ENCODE data around the gene NRDC. TPM values are rescaled to one million over a fixed set of nuclear protein-coding genes. Genes with fewer than 3 reads are reported as not detected.
A peak's percentile ranks its signal among the peaks of the same experiment; 100 is the strongest.

NRDC gene
- total RNA-seq, 4 donors from 2014 or later = 66.3 to 106 (median 92.7) TPM

DNA sequence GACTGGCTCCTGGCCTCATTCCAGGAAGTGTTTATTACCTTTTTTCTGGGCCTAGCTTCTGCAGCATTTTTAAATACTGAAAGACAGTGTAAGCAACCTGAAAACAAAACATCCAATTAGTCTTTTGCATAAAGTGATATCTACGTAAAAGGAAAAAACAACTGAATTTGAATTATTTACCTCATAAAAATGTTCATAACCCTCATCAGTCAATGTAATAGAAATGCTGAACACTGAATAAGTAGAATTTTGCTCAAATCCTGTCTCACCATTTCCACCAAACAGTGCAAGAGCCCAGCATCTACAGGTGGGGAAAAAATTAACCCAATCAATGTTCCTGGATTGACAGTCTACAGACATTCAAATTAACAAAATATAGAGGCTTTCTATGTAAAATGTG lies 64.0 kb downstream of the NRDC start:
- no peak overlapping the region for H3K27ac ChIP-seq
- H3K4me1 ChIP-seq = peaks cover 0 to 3% (median 0%) of the 10 kb centered on the region in 4 donors
- no peaks in the 10 kb centered on the region for H3K9me3 ChIP-seq
- peaks cover 0 to 77% (median 0%) of the 10 kb centered on the region in 3 donors for H3K36me3 ChIP-seq
- no peak for DNase-seq (ENCODE audit: low spot score in 2 of 2)
- 94 to 98% methylated on average over 1 of the region's 1 CpG for WGBS, 2 donors
- no peaks in the 10 kb centered on the region for H3K27me3 ChIP-seq
- TF ChIP-seq, protein P1, sequence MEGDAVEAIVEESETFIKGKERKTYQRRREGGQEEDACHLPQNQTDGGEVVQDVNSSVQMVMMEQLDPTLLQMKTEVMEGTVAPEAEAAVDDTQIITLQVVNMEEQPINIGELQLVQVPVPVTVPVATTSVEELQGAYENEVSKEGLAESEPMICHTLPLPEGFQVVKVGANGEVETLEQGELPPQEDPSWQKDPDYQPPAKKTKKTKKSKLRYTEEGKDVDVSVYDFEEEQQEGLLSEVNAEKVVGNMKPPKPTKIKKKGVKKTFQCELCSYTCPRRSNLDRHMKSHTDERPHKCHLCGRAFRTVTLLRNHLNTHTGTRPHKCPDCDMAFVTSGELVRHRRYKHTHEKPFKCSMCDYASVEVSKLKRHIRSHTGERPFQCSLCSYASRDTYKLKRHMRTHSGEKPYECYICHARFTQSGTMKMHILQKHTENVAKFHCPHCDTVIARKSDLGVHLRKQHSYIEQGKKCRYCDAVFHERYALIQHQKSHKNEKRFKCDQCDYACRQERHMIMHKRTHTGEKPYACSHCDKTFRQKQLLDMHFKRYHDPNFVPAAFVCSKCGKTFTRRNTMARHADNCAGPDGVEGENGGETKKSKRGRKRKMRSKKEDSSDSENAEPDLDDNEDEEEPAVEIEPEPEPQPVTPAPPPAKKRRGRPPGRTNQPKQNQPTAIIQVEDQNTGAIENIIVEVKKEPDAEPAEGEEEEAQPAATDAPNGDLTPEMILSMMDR (IDR thresholded peaks at IDR 0.05) = no peak
- TF ChIP-seq EP300 (IDR thresholded peaks at IDR 0.05) (no peak), POLR2A (IDR thresholded peaks at IDR 0.05) (no peak)
- H3K4me3 ChIP-seq = no peak overlapping the region

DNA sequence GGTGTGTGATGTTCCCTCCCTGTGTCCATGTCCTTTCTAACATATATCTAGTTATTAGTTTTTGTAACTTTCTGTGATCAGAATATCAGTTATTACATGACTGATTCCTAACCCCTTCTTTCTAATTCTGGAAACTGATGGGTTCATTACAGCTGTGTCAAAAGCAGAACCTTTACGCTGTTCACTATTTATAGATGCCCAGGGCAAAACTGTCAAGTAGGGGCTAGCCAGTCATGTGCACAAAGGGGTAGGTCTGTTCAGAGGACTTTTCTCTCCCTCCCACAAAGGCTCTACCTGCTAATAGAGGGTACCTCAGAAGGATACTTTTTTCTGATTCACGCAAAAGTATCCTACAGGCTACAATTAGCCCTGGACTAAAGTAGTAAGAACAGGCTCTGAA lies 79.2 kb downstream of the NRDC start:
- no peaks in the 10 kb centered on the region for H3K4me1 ChIP-seq
- no peak for TF ChIP-seq EP300 (IDR thresholded peaks at IDR 0.05)
- TF ChIP-seq POLR2A (IDR thresholded peaks at IDR 0.05) = no peak
- TF ChIP-seq, protein P1 (IDR thresholded peaks at IDR 0.05) = no peak
- 90 to 93% methylated on average over 2 of the region's 2 CpGs for WGBS, 2 donors
- no peak overlapping the region for H3K4me3 ChIP-seq
- H3K36me3 ChIP-seq = peaks cover 0 to 96% (median 12%) of the 10 kb centered on the region in 3 donors
- no peak for DNase-seq (ENCODE audit: low spot score in 2 of 2)
- H3K9me3 ChIP-seq = no peaks in the 10 kb centered on the region
- no peaks in the 10 kb centered on the region for H3K27me3 ChIP-seq
- H3K27ac ChIP-seq = no peak overlapping the region

DNA sequence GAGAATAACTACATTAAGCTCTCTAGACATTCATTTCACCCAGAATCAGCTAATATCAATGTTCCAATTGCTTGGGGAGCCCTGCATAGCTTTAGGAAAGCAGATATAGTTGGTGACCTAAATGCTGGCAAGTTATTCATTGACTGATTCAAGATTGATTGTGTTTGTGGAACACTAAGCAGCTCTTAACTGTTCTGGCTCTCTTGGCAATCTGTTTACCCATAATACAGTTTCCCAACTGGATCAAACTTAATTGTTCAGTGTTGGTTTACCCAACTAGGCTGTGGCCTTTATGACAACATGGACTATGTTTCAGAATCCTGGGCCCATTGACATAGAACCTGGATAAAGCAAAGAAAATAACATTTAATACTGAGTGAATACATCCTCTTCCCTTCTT lies 83.7 kb downstream of the NRDC start:
- Histone ChIP-seq H3K9me3 (no peaks in the 10 kb centered on the region), H3K4me3 (no peak overlapping the region), H3K27me3 (no peaks in the 10 kb centered on the region), H3K27ac (no peak overlapping the region), H3K4me1 (no peaks in the 10 kb centered on the region), H3K36me3 (peaks cover 0 to 97% (median 20%) of the 10 kb centered on the region in 3 donors)
- TF ChIP-seq EP300 (IDR thresholded peaks at IDR 0.05) = no peak
- TF ChIP-seq POLR2A (IDR thresholded peaks at IDR 0.05) = no peak
- TF ChIP-seq, protein P1 (IDR thresholded peaks at IDR 0.05) = no peak
- no peak for DNase-seq (ENCODE audit: low spot score in 2 of 2)

DNA sequence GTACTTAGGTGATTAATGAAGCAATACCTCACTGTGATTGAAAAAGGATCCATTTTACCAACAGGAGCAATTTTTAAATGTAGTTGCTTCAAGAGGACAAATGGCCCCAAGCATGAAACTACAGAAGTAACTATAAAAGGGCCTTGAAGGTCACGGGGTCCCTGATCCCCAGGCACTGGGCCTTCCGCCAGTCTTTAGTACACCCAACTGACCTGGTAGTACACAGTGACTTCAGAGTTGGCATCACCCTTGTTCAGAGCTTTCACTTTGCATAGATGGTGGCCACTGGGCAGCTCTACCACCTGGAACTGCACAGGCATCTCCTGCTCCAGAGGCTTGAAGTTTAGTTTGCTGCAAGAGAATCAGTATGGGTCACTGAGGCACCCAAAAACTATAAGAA lies 84.3 kb downstream of the NRDC start:
- DNase-seq (ENCODE audit: low spot score in 2 of 2) = no peak
- H3K4me3 ChIP-seq = no peak overlapping the region
- H3K27ac ChIP-seq = no peak overlapping the region
- H3K36me3 ChIP-seq = peaks cover 0 to 97% (median 20%) of the 10 kb centered on the region in 3 donors
- no peaks in the 10 kb centered on the region for H3K27me3 ChIP-seq
- no peaks in the 10 kb centered on the region for H3K9me3 ChIP-seq
- 96 to 98% methylated on average over 2 of the region's 2 CpGs for WGBS, 2 donors
- no peaks in the 10 kb centered on the region for H3K4me1 ChIP-seq
- no peak for TF ChIP-seq EP300 (IDR thresholded peaks at IDR 0.05)
- TF ChIP-seq, protein P1 (IDR thresholded peaks at IDR 0.05) = no peak
- TF ChIP-seq POLR2A (IDR thresholded peaks at IDR 0.05) = no peak

DNA sequence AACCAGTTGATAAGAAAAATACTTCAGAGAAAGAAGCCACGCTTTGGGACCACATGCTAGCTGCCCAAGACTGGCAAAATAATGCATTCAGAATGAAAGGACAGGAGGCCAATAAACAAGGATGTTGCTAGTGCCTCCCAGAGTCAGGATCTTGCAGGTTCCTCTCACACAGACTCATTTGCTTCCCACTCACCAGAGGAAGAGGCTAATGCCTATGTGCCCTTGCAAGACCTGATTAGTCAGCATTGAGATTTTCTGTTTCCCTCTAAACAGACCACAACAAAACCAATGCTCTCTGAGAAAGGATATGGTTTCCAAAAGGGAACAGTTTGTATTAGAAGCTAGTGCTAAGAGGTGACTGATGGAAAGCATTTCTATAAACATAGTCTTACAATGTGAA lies 85.7 kb downstream of the NRDC start:
- Histone ChIP-seq H3K4me1 (no peaks in the 10 kb centered on the region), H3K4me3 (no peak overlapping the region), H3K36me3 (peaks cover 0 to 99% (median 23%) of the 10 kb centered on the region in 3 donors), H3K27ac (peak overlapping the region in 1 of 4 donors; percentile 33), H3K9me3 (no peaks in the 10 kb centered on the region), H3K27me3 (no peaks in the 10 kb centered on the region)
- TF ChIP-seq POLR2A (IDR thresholded peaks at IDR 0.05) = no peak
- TF ChIP-seq EP300 (IDR thresholded peaks at IDR 0.05) = peak in 1 of 2 donors; percentile 19
- WGBS, 2 donors = 94 to 97% methylated on average over 1 of the region's 1 CpG
- DNase-seq (ENCODE audit: low spot score in 2 of 2) = no peak

DNA sequence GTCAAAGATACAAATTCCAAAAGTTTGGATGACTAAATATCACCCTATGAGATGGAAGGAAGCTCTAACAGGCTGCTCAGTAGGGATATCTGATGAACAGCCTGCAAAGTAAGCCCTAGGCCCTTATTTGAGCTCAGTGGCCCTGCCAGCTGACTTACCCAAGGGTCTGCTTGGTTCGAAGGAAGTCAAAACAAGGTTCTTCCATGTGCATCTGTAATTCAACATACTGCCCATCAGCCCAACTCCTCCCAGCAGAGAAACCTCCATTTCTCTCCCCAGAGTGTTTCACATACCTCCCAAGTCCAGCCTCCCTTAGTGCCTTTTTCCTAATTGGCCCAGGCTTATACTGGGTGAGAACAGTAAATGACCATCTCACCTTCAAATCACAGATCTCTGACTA lies 86.6 kb downstream of the NRDC start:
- DNase-seq (ENCODE audit: low spot score in 2 of 2) = no peak
- TF ChIP-seq POLR2A (IDR thresholded peaks at IDR 0.05) = no peak
- TF ChIP-seq, protein P1 (IDR thresholded peaks at IDR 0.05) = no peak
- no peak for TF ChIP-seq EP300 (IDR thresholded peaks at IDR 0.05)
- no peaks in the 10 kb centered on the region for H3K27me3 ChIP-seq
- H3K9me3 ChIP-seq = no peaks in the 10 kb centered on the region
- H3K4me1 ChIP-seq = no peaks in the 10 kb centered on the region
- H3K36me3 ChIP-seq = peaks cover 0 to 99% (median 20%) of the 10 kb centered on the region in 3 donors
- H3K4me3 ChIP-seq = no peak overlapping the region
- no peak overlapping the region for H3K27ac ChIP-seq
- WGBS, 2 donors = 81 to 84% methylated on average over 1 of the region's 1 CpG

Measured in tibial nerve (tissue), 4 donors.